T-helper 2 cell treated with Interferon-gamma antibody and Interleukin-4, amounts not matched to agents 100 ng/mL and 5 ng/mL, for 36 hours (primary cell): ENCODE data around the gene SLC38A3. TPM values are rescaled to one million over a fixed set of nuclear protein-coding genes. Genes with fewer than 3 reads are reported as not detected.

Experiments used
- intact Hi-C: fragments of 100-400 bp; cut with micrococcal nuclease; formaldehyde crosslinking; loops from one replicate; pipeline ENCODE4 v1.15.1; 2023
- total RNA-seq: library from RNA; stranded (reverse); gene quantifications from 2 replicates; pipeline ENCODE4 v1.2.3, GENCODE V29; 2022

SLC38A3 gene
- total RNA-seq, 1 donor from 2014 or later = not detected

GRCh38 chr3:50190936-50191660, 14.0 kb upstream of the SLC38A3 start, which contains the start of gene GNAT1:
GNAT1 (plus strand) TSS chr3:50191610; CDS start chr3:50191726, 116 bp downstream.
- intact Hi-C loops = no loop called here

GRCh38 chr3:50192124-50192523, 12.9 kb upstream of the SLC38A3 start:
- intact Hi-C loops = loop anchor here (1.0 kb wide), 1 partner anchor 81 kb away; no protein-coding TSS in a partner anchor

GRCh38 chr3:50192689-50193141, 12.4 kb upstream of the SLC38A3 start:
- intact Hi-C loops = loop anchor here (1.0 kb wide), 1 partner anchor 81 kb away; no protein-coding TSS in a partner anchor

GRCh38 chr3:50193286-50193685, 11.8 kb upstream of the SLC38A3 start:
- intact Hi-C loops = no loop called here

DNA sequence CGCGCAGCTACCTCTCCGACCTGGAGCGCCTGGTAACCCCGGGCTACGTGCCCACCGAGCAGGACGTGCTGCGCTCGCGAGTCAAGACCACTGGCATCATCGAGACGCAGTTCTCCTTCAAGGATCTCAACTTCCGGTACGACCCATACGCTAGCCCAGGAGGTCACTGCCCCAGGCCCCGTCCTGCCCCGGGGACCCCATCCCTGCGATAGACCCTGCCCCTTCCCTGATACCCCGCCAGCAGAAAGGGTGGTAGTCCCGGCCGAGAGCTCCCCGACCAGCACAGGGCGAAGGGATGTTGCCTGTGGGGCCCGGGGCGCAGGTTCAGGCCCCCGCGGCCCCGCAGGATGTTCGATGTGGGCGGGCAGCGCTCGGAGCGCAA, 11.3 kb upstream of the SLC38A3 start:
- intact Hi-C loops = loop anchor here (1.0 kb wide), 2 partner anchors 33 to 53 kb away; no protein-coding TSS in a partner anchor

GRCh38 chr3:50194128-50194902, 10.8 kb upstream of the SLC38A3 start:
- intact Hi-C loops = loop anchor here (1.0 kb wide), 2 partner anchors 32 to 52 kb away; no protein-coding TSS in a partner anchor

GRCh38 chr3:50194903-50195500, 10.1 kb upstream of the SLC38A3 start:
- intact Hi-C loops = loop anchor here (1.0 kb wide), 2 partner anchors 31 to 51 kb away; no protein-coding TSS in a partner anchor

DNA sequence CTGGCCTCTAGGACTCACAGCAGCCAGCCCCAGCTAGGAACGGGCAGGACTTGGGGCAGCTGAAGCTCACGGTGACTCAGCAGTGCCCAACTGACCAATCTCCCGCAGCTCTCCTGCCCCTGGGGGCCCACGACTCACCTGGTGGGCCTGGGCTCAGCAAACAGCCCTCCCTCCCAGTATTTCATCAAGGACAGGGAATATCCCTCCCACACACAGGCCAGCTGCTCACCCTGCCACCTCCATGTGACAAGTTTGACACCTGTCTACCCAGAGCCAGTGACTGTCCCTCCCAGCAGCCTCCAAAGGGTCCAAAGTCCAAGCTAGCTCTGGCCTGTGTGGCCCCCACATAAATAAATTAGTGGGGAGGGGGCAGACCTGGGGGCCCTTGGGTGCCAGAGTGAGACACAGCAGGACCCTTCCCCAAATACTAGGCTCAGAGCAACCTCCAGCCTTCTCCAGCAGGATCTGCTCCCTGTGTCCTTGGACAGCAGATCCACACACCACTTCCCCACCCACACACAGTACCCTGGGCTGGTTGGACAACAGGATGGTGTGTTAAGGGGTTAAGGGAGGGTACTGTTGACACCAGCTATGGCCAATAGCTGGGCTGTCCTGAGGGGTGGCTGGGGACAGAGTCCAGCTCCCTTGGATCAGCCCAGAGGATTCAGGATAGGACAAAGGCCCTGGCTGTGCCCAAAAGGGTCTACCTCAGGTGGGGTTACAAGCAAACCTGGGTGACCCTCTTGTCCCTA, 9.4 kb upstream of the SLC38A3 start:
- intact Hi-C loops = no loop called here

GRCh38 chr3:50196253-50196801, 8.7 kb upstream of the SLC38A3 start:
- intact Hi-C loops = no loop called here

- intact Hi-C loops = no loop called here
Measured at GRCh38 chr3:50201573-50202315, 3.3 kb upstream of the SLC38A3 start.

- intact Hi-C loops = no loop called here
Measured at GRCh38 chr3:50202353-50203112, 2.5 kb upstream of the SLC38A3 start.

GRCh38 chr3:50203113-50203808, 1.8 kb upstream of the SLC38A3 start:
- intact Hi-C loops = no loop called here

DNA sequence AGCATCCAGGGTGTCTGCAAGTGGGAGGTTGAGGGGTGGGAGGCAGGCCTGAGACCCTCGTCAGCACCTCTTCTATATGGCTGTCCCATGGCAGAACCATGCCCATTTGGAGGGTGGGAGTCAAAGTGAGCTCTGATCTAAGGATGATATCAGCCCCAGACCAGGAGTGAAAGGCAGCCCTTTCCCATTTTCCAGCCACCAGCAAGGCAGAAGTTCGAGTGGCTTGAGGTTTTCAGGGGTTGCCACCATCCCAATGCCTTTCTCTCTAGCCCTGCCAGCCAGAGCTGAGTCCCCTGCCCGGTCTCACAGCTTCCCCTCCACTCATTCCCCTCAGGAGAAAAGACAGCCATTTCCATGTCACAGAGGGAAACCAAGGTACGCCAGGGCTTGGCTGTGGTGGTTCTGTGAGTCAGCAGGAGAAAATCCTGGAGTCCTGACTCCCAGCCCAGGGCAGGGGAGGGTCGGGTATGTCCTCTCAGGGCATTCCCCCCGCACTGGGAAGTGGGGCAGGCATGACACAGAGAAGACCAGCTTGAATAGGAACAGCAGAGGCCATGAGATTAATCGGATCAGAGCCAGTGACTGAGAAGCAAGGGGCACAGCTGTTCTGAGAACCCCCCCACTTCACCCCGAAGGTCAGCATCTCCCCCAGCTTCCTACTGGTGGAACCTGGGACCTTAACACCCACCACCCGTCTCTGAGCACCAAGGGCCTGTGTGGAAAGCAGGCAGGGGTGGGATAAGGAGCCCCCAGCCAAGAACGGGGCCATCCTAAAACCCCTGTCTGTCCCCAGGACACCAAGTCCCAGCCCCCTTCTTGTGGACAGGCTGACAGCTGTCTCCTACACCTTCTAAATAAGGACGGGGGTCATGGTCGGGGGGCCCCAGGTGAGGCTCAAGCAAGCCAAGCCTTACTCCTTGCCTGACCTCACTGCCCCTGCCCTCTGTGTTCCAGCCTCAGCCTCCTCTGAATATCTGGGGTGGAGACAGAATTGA, 965 bp upstream of the SLC38A3 start:
- intact Hi-C loops = no loop called here

GRCh38 chr3:50205413-50206276, 574 bp downstream of the SLC38A3 start:
- intact Hi-C loops = no loop called here

- intact Hi-C loops = no loop called here
Measured at GRCh38 chr3:50207359-50208042, 2.4 kb downstream of the SLC38A3 start.
